Small intestine (tissue), 7 donors: ENCODE data around the gene MLLT3. TPM values are rescaled to one million over a fixed set of nuclear protein-coding genes. Genes with fewer than 3 reads are reported as not detected.

Source experiments
- DNase-seq, 2 donors: peaks; one replicate each; pipeline versions ENCODE4 v3.0.0 to v3.0.0-alpha.2; 2013
- FAIRE-seq: peaks from 2 replicates; lab custom pipeline; 2012; peaks lifted over from hg19 to GRCh38; lab: Jason Lieb, UNC
- H3K27ac ChIP-seq, 3 donors: one replicate each; pipeline ENCODE4 v1.5.1; 2013; ENCODE audit warnings: low read length in 2 of 3, mild to moderate bottlenecking in 2 of 3, control low read depth in 1 of 3, inconsistent platforms in 1 of 3, low read depth in 1 of 3, moderate library complexity in 1 of 3
- H3K27me3 ChIP-seq, 3 donors: one replicate each; pipeline ENCODE4 v1.6.1; 2013; ENCODE audit warnings: low read length in 3 of 3, inconsistent platforms in 1 of 3; ENCODE audit not compliant: control insufficient read depth in 3 of 3, insufficient read depth in 3 of 3
- H3K36me3 ChIP-seq, 3 donors: one replicate each; pipeline ENCODE4 v1.6.1; 2013; ENCODE audit warnings: low read length in 3 of 3, inconsistent platforms in 1 of 3, low read depth in 1 of 3, mild to moderate bottlenecking in 1 of 3, moderate library complexity in 1 of 3; ENCODE audit not compliant: control insufficient read depth in 3 of 3, insufficient read depth in 2 of 3
- H3K4me1 ChIP-seq, 3 donors: one replicate each; pipeline ENCODE4 v1.6.1; 2013; ENCODE audit warnings: low read length in 2 of 3, inconsistent platforms in 1 of 3, low read depth in 1 of 3, mild to moderate bottlenecking in 1 of 3, moderate library complexity in 1 of 3; ENCODE audit not compliant: control insufficient read depth in 3 of 3, insufficient read depth in 2 of 3
- H3K4me3 ChIP-seq, 3 donors: one replicate each; pipeline ENCODE4 v1.5.1; 2013; ENCODE audit warnings: low read length in 3 of 3, control low read depth in 1 of 3, inconsistent platforms in 1 of 3, low read depth in 1 of 3, mild to moderate bottlenecking in 1 of 3, moderate library complexity in 1 of 3
- H3K9me3 ChIP-seq, 2 donors: one replicate each; pipeline ENCODE4 v1.6.1; 2013; ENCODE audit warnings: low read depth in 1 of 2, low read length in 1 of 2; ENCODE audit not compliant: control insufficient read depth in 2 of 2, insufficient read depth in 1 of 2
- WGBS, 3 donors: extraction: QIAGEN DNeasy Blood & Tissue Kit; methylation state at CpG; one replicate each; pipeline ENCODE4 v1.1.7; 2013; 5-methylcytosine and 5-hydroxymethylcytosine counted together
- polyA plus RNA-seq, 4 donors: library from polyadenylated mRNA; stranded (reverse) in 3 of 4; unstranded in 1 of 4; fragments of 200-250 nt in 3 of 4; fragments of 120-200 nt in 1 of 4; gene quantifications; one replicate each; pipeline versions ENCODE4 v1.2.1 to v1.2.3, GENCODE V29; 2013
- donor health status: healthy with polysubstance abuse.
- donor health status: control.
- donor health status: control.
- donor health status: Bipolar disorder and iron deficiency.
- donor health status: healthy.

MLLT3 gene
- polyA plus RNA-seq, 4 donors = 8.9 to 34.5 (median 14.0) TPM

GRCh38 chr9:20599195-20599594, 23.1 kb downstream of the MLLT3 start:
- FAIRE-seq = no peak
- Histone ChIP-seq H3K9me3 (no peaks in the 10 kb centered on the region), H3K4me3 (no peak overlapping the region), H3K27ac (no peak overlapping the region), H3K27me3 (no peaks in the 10 kb centered on the region), H3K36me3 (peaks cover 0 to 2% (median 0%) of the 10 kb centered on the region in 3 donors), H3K4me1 (peaks cover 0 to 4% (median 0%) of the 10 kb centered on the region in 3 donors)
- WGBS, 3 donors = 93 to 100% (median 95%) methylated on average over 3 of the region's 3 CpGs
- DNase-seq = no peak

DNA sequence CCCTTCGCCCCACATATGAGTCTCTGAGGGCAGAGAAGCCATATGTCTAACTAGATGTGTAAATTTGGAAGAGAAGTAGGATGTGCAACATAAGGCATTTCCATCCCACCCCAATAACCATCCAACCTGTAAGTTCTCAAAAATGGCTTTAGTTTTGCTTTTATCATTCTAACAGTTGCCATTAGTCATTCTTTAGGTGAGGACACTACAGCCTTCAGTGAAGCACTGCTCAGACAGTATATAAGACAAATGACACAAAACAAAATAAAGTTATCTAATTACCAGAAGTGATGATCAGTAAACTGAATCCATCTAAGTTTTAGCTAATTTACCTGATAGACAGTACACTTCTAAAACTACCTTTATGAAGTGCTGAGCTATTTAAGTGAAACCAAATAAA, 23.9 kb downstream of the MLLT3 start:
- DNase-seq (no peak), FAIRE-seq (no peak)
- Histone ChIP-seq H3K36me3 (peaks cover 0 to 2% (median 0%) of the 10 kb centered on the region in 3 donors), H3K27ac (no peak overlapping the region), H3K27me3 (no peaks in the 10 kb centered on the region), H3K4me3 (no peak overlapping the region), H3K4me1 (peaks cover 0 to 4% (median 0%) of the 10 kb centered on the region in 3 donors), H3K9me3 (no peaks in the 10 kb centered on the region)
- WGBS, 3 donors = 86 to 100% (median 97%) methylated on average over 1 of the region's 1 CpG

DNA sequence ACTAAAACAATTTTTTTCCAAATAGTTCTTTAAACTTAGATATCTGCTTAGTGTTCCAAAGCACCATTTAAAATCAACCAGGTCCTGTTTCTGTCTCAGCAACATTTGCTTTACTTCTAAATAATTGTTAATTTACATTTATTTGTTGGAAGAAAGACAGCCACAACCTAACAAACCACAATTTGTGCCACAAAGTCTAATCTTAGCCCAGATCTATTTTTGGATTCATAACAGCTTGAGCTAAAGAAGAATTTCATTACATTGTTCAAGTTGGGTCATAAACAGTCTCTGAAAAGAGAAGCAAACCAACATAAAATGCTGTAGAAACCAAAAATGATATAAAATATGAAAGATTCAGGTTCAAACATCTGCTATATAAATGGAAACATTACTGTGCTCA, 24.4 kb downstream of the MLLT3 start:
- no peak for DNase-seq

DNA sequence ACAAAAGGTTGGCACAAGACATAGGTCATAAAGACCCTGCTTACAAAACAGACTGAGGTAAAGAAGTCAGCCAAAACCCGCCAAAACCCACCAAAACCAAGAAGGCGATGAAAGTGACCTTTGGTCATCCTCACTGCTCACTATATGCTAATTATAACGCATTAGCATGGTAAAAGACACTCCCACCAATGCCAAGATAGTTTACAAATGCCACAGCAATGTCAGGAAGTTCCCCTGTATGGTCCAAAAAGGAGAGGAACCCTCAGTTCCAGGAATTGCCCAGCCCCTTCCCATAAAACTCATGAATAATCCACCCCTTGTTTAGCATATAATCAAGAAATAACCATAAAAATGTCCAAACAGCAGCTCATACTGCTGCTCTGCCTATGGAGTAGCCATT, 27.7 kb downstream of the MLLT3 start:
- no peak for FAIRE-seq

More for the DNA sequence above, 24.4 kb downstream of the MLLT3 start:
- Histone ChIP-seq H3K4me3 (no peak overlapping the region), H3K27ac (no peak overlapping the region), H3K36me3 (peaks cover 0 to 2% (median 0%) of the 10 kb centered on the region in 3 donors), H3K27me3 (no peaks in the 10 kb centered on the region), H3K9me3 (no peaks in the 10 kb centered on the region), H3K4me1 (peaks cover 0 to 4% (median 0%) of the 10 kb centered on the region in 3 donors)
- FAIRE-seq = no peak

DNA sequence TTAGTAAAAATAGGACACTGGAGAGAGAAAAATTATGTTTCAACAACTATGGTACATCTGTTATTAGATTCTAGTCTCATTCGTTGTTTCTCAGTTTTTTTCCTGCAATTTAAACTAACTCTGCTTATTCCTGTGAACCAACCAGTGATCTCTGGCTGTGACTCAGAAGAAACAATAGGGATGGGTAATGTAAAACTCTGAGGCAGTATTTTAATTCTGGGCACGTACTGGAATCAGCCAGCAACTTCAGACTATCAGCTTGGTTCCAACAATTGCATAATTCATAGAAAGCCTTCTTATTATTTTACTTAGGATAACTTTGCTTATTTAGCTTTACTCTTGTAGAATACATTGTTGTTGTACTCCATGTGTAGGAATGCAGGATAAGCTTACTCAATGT, 28.8 kb downstream of the MLLT3 start:
- no peak overlapping the region for H3K27ac ChIP-seq
- H3K4me1 ChIP-seq = no peaks in the 10 kb centered on the region
- no peak overlapping the region for H3K4me3 ChIP-seq
- 74 to 91% (median 84%) methylated on average over 2 of the region's 2 CpGs for WGBS, 3 donors
- FAIRE-seq (no peak), DNase-seq (no peak)
- no peaks in the 10 kb centered on the region for H3K27me3 ChIP-seq
- H3K9me3 ChIP-seq = no peaks in the 10 kb centered on the region
- H3K36me3 ChIP-seq = peaks cover 0 to 2% (median 0%) of the 10 kb centered on the region in 3 donors

More for the DNA sequence above, 27.7 kb downstream of the MLLT3 start:
- H3K27ac ChIP-seq = no peak overlapping the region
- no peaks in the 10 kb centered on the region for H3K4me1 ChIP-seq
- no peaks in the 10 kb centered on the region for H3K9me3 ChIP-seq
- no peaks in the 10 kb centered on the region for H3K27me3 ChIP-seq
- H3K4me3 ChIP-seq = no peak overlapping the region
- DNase-seq = no peak
- peaks cover 0 to 2% (median 0%) of the 10 kb centered on the region in 3 donors for H3K36me3 ChIP-seq
- WGBS, 3 donors = 84 to 88% (median 86%) methylated on average over 3 of the region's 3 CpGs

DNA sequence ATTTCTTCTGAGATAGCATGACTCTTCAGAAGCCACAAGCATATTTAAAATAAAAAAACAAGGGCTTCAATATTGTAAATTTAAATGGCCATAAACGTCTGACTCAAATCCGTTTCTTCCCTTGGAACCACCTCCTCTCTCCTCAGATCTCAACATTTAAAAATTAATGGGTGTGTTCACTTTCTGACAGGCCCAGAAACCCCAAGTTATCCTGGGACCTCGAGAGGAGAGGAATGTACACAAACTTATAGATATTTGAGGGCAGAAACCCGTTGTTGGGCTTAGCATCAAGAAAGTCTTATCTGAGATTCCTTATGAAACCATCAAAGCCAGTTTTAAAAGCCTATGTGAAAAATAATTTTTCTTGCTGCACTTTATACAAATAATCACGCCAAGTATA, 29.2 kb downstream of the MLLT3 start:
- no peak overlapping the region for H3K4me3 ChIP-seq
- no peaks in the 10 kb centered on the region for H3K9me3 ChIP-seq
- FAIRE-seq (no peak), DNase-seq (no peak)
- H3K27me3 ChIP-seq = no peaks in the 10 kb centered on the region
- H3K27ac ChIP-seq = no peak overlapping the region
- peaks cover 0 to 2% (median 0%) of the 10 kb centered on the region in 3 donors for H3K36me3 ChIP-seq
- 69 to 81% (median 78%) methylated on average over 5 of the region's 5 CpGs for WGBS, 3 donors
- H3K4me1 ChIP-seq = no peaks in the 10 kb centered on the region

- FAIRE-seq (no peak), DNase-seq (no peak)
- Histone ChIP-seq H3K36me3 (peaks cover 0 to 2% (median 0%) of the 10 kb centered on the region in 3 donors), H3K4me1 (no peaks in the 10 kb centered on the region), H3K27me3 (no peaks in the 10 kb centered on the region), H3K27ac (no peak overlapping the region), H3K4me3 (no peak overlapping the region), H3K9me3 (no peaks in the 10 kb centered on the region)
- 68 to 91% (median 85%) methylated on average over 1 of the region's 1 CpG for WGBS, 3 donors
Measured at GRCh38 chr9:20592673-20593072, 29.6 kb downstream of the MLLT3 start.

GRCh38 chr9:20591223-20591622, 31.1 kb downstream of the MLLT3 start:
- Histone ChIP-seq H3K4me3 (no peak overlapping the region), H3K4me1 (no peaks in the 10 kb centered on the region), H3K36me3 (peaks cover 0 to 2% (median 0%) of the 10 kb centered on the region in 3 donors), H3K27me3 (no peaks in the 10 kb centered on the region), H3K9me3 (no peaks in the 10 kb centered on the region), H3K27ac (no peak overlapping the region)
- FAIRE-seq = no peak
- WGBS, 3 donors = 81 to 87% (median 82%) methylated on average over 4 of the region's 4 CpGs
- no peak for DNase-seq
